ENCODE measurements around the gene PRKN.
"Not testable (repeated sequence)": the region's sequence is repeated elsewhere in the genome, so short reads cannot be mapped to it uniquely, and the experiment has no call there.

The PRKN gene

GRCh38 chr6:162395181-162395580, 332.4 kb downstream of the PRKN start:
- TF ChIP-seq SPI1 (IDR thresholded peaks at IDR 0.05; ENCODE audit: borderline replicate concordance, low read depth) (no peak), CTCF (IDR thresholded peaks at IDR 0.05; ENCODE audit: insufficient read depth, low read length) (no peak), REST (IDR thresholded peaks at IDR 0.05; ENCODE audit: insufficient replicate concordance, low read depth) (no peak), GABPA (IDR thresholded peaks at IDR 0.05; ENCODE audit: low read depth) (no peak), POLR2AphosphoS5 (IDR thresholded peaks at IDR 0.05; ENCODE audit: low read depth) (no peak)
- no peak for DNase-seq (ENCODE audit: low read depth in 1 of 2, low spot score in 1 of 2)
- no peaks in the 10 kb centered on the region for H3K27me3 ChIP-seq (ENCODE audit: insufficient read depth, poor library complexity, severe bottlenecking)
- H3K4me3 ChIP-seq (replicated peaks; ENCODE audit: insufficient read depth, low read length) = no peak overlapping the region
- no peak overlapping the region for H3K27ac ChIP-seq (replicated peaks)

- peak; percentile 47 to 86 for DNase-seq (ENCODE audit: low read depth in 1 of 2, low spot score in 1 of 2)
- not testable (repeated sequence) for H3K27ac ChIP-seq (replicated peaks); H3K27me3 ChIP-seq (ENCODE audit: insufficient read depth, poor library complexity, severe bottlenecking); H3K4me3 ChIP-seq (replicated peaks; ENCODE audit: insufficient read depth, low read length)
- peak; percentile 76; the same call in 1 of the 2 replicates for TF ChIP-seq SPI1 (IDR thresholded peaks at IDR 0.05; ENCODE audit: borderline replicate concordance, low read depth)
Observed at GRCh38 chr6:162390961-162391811, 336.4 kb downstream of the PRKN start.

GRCh38 chr6:162389343-162390085, 338.1 kb downstream of the PRKN start:
- TF ChIP-seq SPI1 (IDR thresholded peaks at IDR 0.05; ENCODE audit: borderline replicate concordance, low read depth) (no peak), REST (IDR thresholded peaks at IDR 0.05; ENCODE audit: insufficient replicate concordance, low read depth) (no peak), GABPA (IDR thresholded peaks at IDR 0.05; ENCODE audit: low read depth) (no peak), POLR2AphosphoS5 (IDR thresholded peaks at IDR 0.05; ENCODE audit: low read depth) (no peak), CTCF (IDR thresholded peaks at IDR 0.05; ENCODE audit: insufficient read depth, low read length) (no peak)
- DNase-seq (ENCODE audit: low read depth in 1 of 2, low spot score in 1 of 2) = no peak
- Histone ChIP-seq H3K27ac (replicated peaks) (no peak overlapping the region), H3K27me3 (ENCODE audit: insufficient read depth, poor library complexity, severe bottlenecking) (no peaks in the 10 kb centered on the region), H3K4me3 (replicated peaks; ENCODE audit: insufficient read depth, low read length) (no peak overlapping the region)

GRCh38 chr6:162388383-162388777, 339.2 kb downstream of the PRKN start:
- DNase-seq (ENCODE audit: low read depth in 1 of 2, low spot score in 1 of 2) = no peak
- Histone ChIP-seq H3K27ac (replicated peaks) (no peak overlapping the region), H3K27me3 (ENCODE audit: insufficient read depth, poor library complexity, severe bottlenecking) (no peaks in the 10 kb centered on the region), H3K4me3 (replicated peaks; ENCODE audit: insufficient read depth, low read length) (no peak overlapping the region)
- TF ChIP-seq POLR2AphosphoS5 (IDR thresholded peaks at IDR 0.05; ENCODE audit: low read depth) (no peak), CTCF (IDR thresholded peaks at IDR 0.05; ENCODE audit: insufficient read depth, low read length) (no peak), GABPA (IDR thresholded peaks at IDR 0.05; ENCODE audit: low read depth) (no peak)
